Measurements from ENCODE around the gene CIDEB. TPM values are rescaled to one million over a fixed set of nuclear protein-coding genes. Genes with fewer than 3 reads are reported as not detected.

The CIDEB gene
- total RNA-seq, 2 experiments from 2014 or later: 14.2 to 14.4 TPM

Other genes with a start within 250 kb of the CIDEB start
- gene CPNE6, start 236.4 kb downstream of the CIDEB start, total RNA-seq: not detected
- gene PCK2, start 213.7 kb downstream of the CIDEB start, total RNA-seq: 100 to 1,000 TPM; 118 to 125 TPM
- 10 to 100 TPM; 60.3 to 69.1 TPM for gene DCAF11, start 193.2 kb downstream of the CIDEB start, total RNA-seq
- gene NRL, start 193.0 kb downstream of the CIDEB start, total RNA-seq: 1 to 10 TPM; 1.1 to 1.7 TPM
- under 1 TPM; 0.31 to 0.46 TPM for gene FITM1, start 177.3 kb downstream of the CIDEB start, total RNA-seq
- gene PSME1, start 171.8 kb downstream of the CIDEB start, total RNA-seq: 100 to 1,000 TPM; 334 to 335 TPM
- gene EMC9, start 166.4 kb downstream of the CIDEB start, total RNA-seq: 10 to 100 TPM; 38.5 to 38.9 TPM
- 100 to 1,000 TPM; 381 to 388 TPM for gene PSME2, start 161.4 kb downstream of the CIDEB start, total RNA-seq
- gene RNF31, start 160.5 kb downstream of the CIDEB start, total RNA-seq: 10 to 100 TPM; 75.5 to 80.8 TPM
- 10 to 100 TPM; 52.4 to 54.5 TPM for gene IRF9, start 146.7 kb downstream of the CIDEB start, total RNA-seq
- gene REC8, start 135.9 kb downstream of the CIDEB start, total RNA-seq: 10 to 100 TPM; 27.5 to 31.3 TPM
- 100 to 1,000 TPM; 166 to 168 TPM for gene IPO4, start 119.2 kb downstream of the CIDEB start, total RNA-seq
- gene TM9SF1, start 112.5 kb downstream of the CIDEB start, total RNA-seq: 10 to 100 TPM; 30.6 to 30.7 TPM
- under 1 TPM; 0.27 TPM for gene TSSK4, start 102.3 kb downstream of the CIDEB start, total RNA-seq
- gene CHMP4A, start 94.5 kb downstream of the CIDEB start, total RNA-seq: 10 to 100 TPM; 73.7 to 75.8 TPM
- gene MDP1, start 91.9 kb downstream of the CIDEB start, total RNA-seq: 10 to 100 TPM; 14.9 to 17.4 TPM
- gene NEDD8, start 75.6 kb downstream of the CIDEB start, total RNA-seq: 100 to 1,000 TPM; 220 to 231 TPM
- gene GMPR2, start 75.0 kb downstream of the CIDEB start, total RNA-seq: 10 to 100 TPM; 39.9 to 45.7 TPM
- 10 to 100 TPM; 82.1 to 93.1 TPM for gene TINF2, start 65.4 kb downstream of the CIDEB start, total RNA-seq
- 1 to 10 TPM; 2.6 to 3.2 TPM for gene TGM1, start 44.8 kb downstream of the CIDEB start, total RNA-seq
- 10 to 100 TPM; 33.0 to 37.9 TPM for gene RABGGTA, start 36.4 kb downstream of the CIDEB start, total RNA-seq
- 1 to 10 TPM; 7.8 to 9.0 TPM for gene DHRS1, start 8.2 kb downstream of the CIDEB start, total RNA-seq
- gene NOP9, start 8.1 kb downstream of the CIDEB start, total RNA-seq: 10 to 100 TPM; 46.1 to 49.3 TPM
- gene LTB4R2, start 2.2 kb upstream of the CIDEB start, total RNA-seq: 10 to 100 TPM in 1 of 2 experiments, 1 to 10 TPM in 1; 9.3 to 10.4 TPM
- gene LTB4R, start 3.5 kb upstream of the CIDEB start, total RNA-seq: 10 to 100 TPM; 12.5 to 13.7 TPM
- gene ADCY4, start 27.1 kb upstream of the CIDEB start, total RNA-seq: 1 to 10 TPM in 1 of 2 experiments, under 1 TPM in 1; 0.78 to 1.3 TPM
- gene RIPK3, start 32.0 kb upstream of the CIDEB start, total RNA-seq: 1 to 10 TPM; 8.2 to 9.7 TPM
- gene NFATC4, start 60.2 kb upstream of the CIDEB start, total RNA-seq: under 1 TPM; 0.78 to 0.93 TPM
- under 1 TPM; 0.06 TPM for gene NYNRIN, start 91.0 kb upstream of the CIDEB start, total RNA-seq
- 1 to 10 TPM; 8.1 to 8.9 TPM for gene CBLN3, start 121.7 kb upstream of the CIDEB start, total RNA-seq
- gene KHNYN, start 122.0 kb upstream of the CIDEB start, total RNA-seq: 10 to 100 TPM; 53.4 to 57.9 TPM
- 10 to 100 TPM; 53.2 to 59.0 TPM for gene SDR39U1, start 134.8 kb upstream of the CIDEB start, total RNA-seq
- not detected for gene CMA1, start 200.3 kb upstream of the CIDEB start, total RNA-seq

Data from activated CD8-positive, alpha-beta memory T cell treated with anti-CD3 and anti-CD28 coated beads for 36 hours (primary cell).